OCI-LY3 (cell line): ENCODE results near the gene ASAP2.

ENCODE experiments used
- H2AFZ ChIP-seq: fragments of 200-600, 300-600 bp; shearing (Covaris generic); 2 replicates; pipeline ENCODE4 v1.6.0; 2014; ENCODE audit warnings: antibody characterized with exemption, low read depth, low read length
- H3K27ac ChIP-seq: fragments of 200-600, 300-600 bp; sonication (generic); 2 replicates; pipeline ENCODE4 v1.5.1; 2014; ENCODE audit warnings: mild to moderate bottlenecking, low read length, moderate library complexity, mixed read lengths
- H3K27me3 ChIP-seq: fragments of 200-600, 300-600 bp; sonication (generic); 2 replicates; pipeline ENCODE4 v1.6.1; 2014; ENCODE audit warnings: low read depth, low read length, mixed read lengths
- H3K36me3 ChIP-seq: fragments of 200-600, 300-600 bp; sonication (generic); replicated peaks from 2 replicates; pipeline ENCODE3; 2014; ENCODE audit warnings: low read depth, low read length, mixed read lengths
- H3K4me1 ChIP-seq: fragments of 300-600, 200-600 bp; sonication (generic); 2 replicates; pipeline ENCODE4 v1.6.1; 2014; ENCODE audit warnings: low read length, mixed read lengths
- H3K4me2 ChIP-seq: fragments of 200-600, 300-600 bp; sonication (generic); 2 replicates; pipeline ENCODE4 v1.6.1; 2014; ENCODE audit warnings: low read length, mixed read lengths
- H3K4me3 ChIP-seq: fragments of 300-600, 200-600 bp; sonication (generic); 2 replicates; pipeline ENCODE4 v1.5.1; 2014; ENCODE audit warnings: antibody characterized with exemption, mild to moderate bottlenecking, low read length, moderate library complexity
- H3K79me2 ChIP-seq: fragments of 300-600, 200-600 bp; shearing (Covaris generic); 2 replicates; pipeline ENCODE4 v1.6.1; 2014; ENCODE audit warnings: mild to moderate bottlenecking, low read length, mixed read lengths
- H3K9ac ChIP-seq: fragments of 300-600, 200-600 bp; shearing (Covaris generic); 2 replicates; pipeline ENCODE4 v1.6.0; 2014; ENCODE audit warnings: mild to moderate bottlenecking, low read length, moderate library complexity
- H3K9me3 ChIP-seq: fragments of 200-600, 300-600 bp; shearing (Covaris generic); 2 replicates; pipeline ENCODE4 v1.6.1; 2014; ENCODE audit warnings: low read length, mixed read lengths; ENCODE audit not compliant: insufficient read depth
- H4K20me1 ChIP-seq: fragments of 200-600, 300-600 bp; sonication (generic); 2 replicates; pipeline ENCODE4 v1.6.1; 2016; ENCODE audit warnings: low read length, mixed read lengths; ENCODE audit not compliant: insufficient read depth
- EZH2phosphoT487 ChIP-seq: fragments of 200-600 bp; shearing (Covaris generic); IDR thresholded peaks from 2 replicates; pipeline ENCODE4 v1.6.1; 2018; ENCODE audit warnings: antibody characterized with exemption, mixed run types, low read depth
- TF ChIP-seq, protein P1 (sequence below): fragments of 200-600, 300-600 bp; sonication (generic); IDR thresholded peaks from 2 replicates; pipeline ENCODE4 v1.5.1; 2014; ENCODE audit warnings: antibody characterized with exemption, low read length, low read depth

Gene ASAP2

GRCh38 chr2:9170458-9171130, 36.0 kb upstream of the ASAP2 start:
- Histone ChIP-seq H2AFZ (no peak overlapping the region), H3K4me2 (no peak overlapping the region), H3K4me3 (no peak overlapping the region), H3K27ac (no peak overlapping the region), H3K27me3 (0 out of 2 replicates have a peak, but pooled peaks cover 4% of the 10 kb centered on the region), H3K9ac (no peak overlapping the region), H3K79me2 (no peaks in the 10 kb centered on the region), H3K9me3 (no peaks in the 10 kb centered on the region), H3K36me3 (no peaks in the 10 kb centered on the region), H4K20me1 (no peaks in the 10 kb centered on the region), H3K4me1 (no peaks in the 10 kb centered on the region)
- TF ChIP-seq, protein P1, sequence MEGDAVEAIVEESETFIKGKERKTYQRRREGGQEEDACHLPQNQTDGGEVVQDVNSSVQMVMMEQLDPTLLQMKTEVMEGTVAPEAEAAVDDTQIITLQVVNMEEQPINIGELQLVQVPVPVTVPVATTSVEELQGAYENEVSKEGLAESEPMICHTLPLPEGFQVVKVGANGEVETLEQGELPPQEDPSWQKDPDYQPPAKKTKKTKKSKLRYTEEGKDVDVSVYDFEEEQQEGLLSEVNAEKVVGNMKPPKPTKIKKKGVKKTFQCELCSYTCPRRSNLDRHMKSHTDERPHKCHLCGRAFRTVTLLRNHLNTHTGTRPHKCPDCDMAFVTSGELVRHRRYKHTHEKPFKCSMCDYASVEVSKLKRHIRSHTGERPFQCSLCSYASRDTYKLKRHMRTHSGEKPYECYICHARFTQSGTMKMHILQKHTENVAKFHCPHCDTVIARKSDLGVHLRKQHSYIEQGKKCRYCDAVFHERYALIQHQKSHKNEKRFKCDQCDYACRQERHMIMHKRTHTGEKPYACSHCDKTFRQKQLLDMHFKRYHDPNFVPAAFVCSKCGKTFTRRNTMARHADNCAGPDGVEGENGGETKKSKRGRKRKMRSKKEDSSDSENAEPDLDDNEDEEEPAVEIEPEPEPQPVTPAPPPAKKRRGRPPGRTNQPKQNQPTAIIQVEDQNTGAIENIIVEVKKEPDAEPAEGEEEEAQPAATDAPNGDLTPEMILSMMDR = no peak
- TF ChIP-seq EZH2phosphoT487 = no peak

- H4K20me1 ChIP-seq = no peaks in the 10 kb centered on the region
- TF ChIP-seq, protein P1 = no peak
- no peak for TF ChIP-seq EZH2phosphoT487
- H3K27ac ChIP-seq = no peak overlapping the region
- 0 out of 2 replicates have a peak, but pooled peaks cover 3% of the 10 kb centered on the region for H3K27me3 ChIP-seq
- H2AFZ ChIP-seq = no peak overlapping the region
- H3K4me3 ChIP-seq = no peak overlapping the region
- no peak overlapping the region for H3K4me2 ChIP-seq
- no peaks in the 10 kb centered on the region for H3K36me3 ChIP-seq
- no peaks in the 10 kb centered on the region for H3K4me1 ChIP-seq
- no peak overlapping the region for H3K9ac ChIP-seq
- H3K79me2 ChIP-seq = no peaks in the 10 kb centered on the region
- no peaks in the 10 kb centered on the region for H3K9me3 ChIP-seq
Observed at GRCh38 chr2:9174771-9175437, 31.7 kb upstream of the ASAP2 start.

GRCh38 chr2:9178110-9178903, 28.3 kb upstream of the ASAP2 start:
- no peak overlapping the region for H3K27ac ChIP-seq
- H3K9ac ChIP-seq = no peak overlapping the region
- no peaks in the 10 kb centered on the region for H4K20me1 ChIP-seq
- no peak overlapping the region for H2AFZ ChIP-seq
- H3K27me3 ChIP-seq = peaks cover 4% of the 10 kb centered on the region; the same call in 1 of the 2 replicates
- TF ChIP-seq, protein P1 = no peak
- no peak for TF ChIP-seq EZH2phosphoT487
- no peak overlapping the region for H3K4me3 ChIP-seq
- H3K79me2 ChIP-seq = no peaks in the 10 kb centered on the region
- H3K36me3 ChIP-seq = no peaks in the 10 kb centered on the region
- no peaks in the 10 kb centered on the region for H3K9me3 ChIP-seq
- H3K4me1 ChIP-seq = no peaks in the 10 kb centered on the region
- no peak overlapping the region for H3K4me2 ChIP-seq
